ENCODE data around the gene CACNG7. TPM values are rescaled to one million over a fixed set of nuclear protein-coding genes. Genes with fewer than 3 reads are reported as not detected.

The CACNG7 gene
- total and polyA plus RNA-seq, 10 of the 15 experiments (the other 5 are each of a cell fraction or from before 2014, with no cell fraction given) = not detected

- no peak overlapping the region for H2AFZ ChIP-seq (ENCODE audit: control insufficient read depth, low read depth, low read length)
- no peaks in the 10 kb centered on the region for H3K4me1 ChIP-seq (ENCODE audit: control insufficient read depth, insufficient read depth, low read length)
- no peak for ATAC-seq
- POLR2A ChIA-PET = no interaction called here
- no peak overlapping the region for H3K9ac ChIP-seq (ENCODE audit: control insufficient read depth, insufficient read depth, low read length)
- FAIRE-seq = no peak
- intact Hi-C loops (cut with micrococcal nuclease; ENCODE audit: unreplicated experiment) (no loop called here), in situ Hi-C loops (cut with MboI) (no loop called here)
- CTCF ChIA-PET = no interaction called here
- H3K27me3 ChIP-seq (replicated peaks in 1 of 2; ENCODE audit: control insufficient read depth in 2 of 2, insufficient read depth in 2 of 2, low read length in 1 of 2) = no peaks in the 10 kb centered on the region
- no peak overlapping the region for H3K27ac ChIP-seq (ENCODE audit: control insufficient read depth, insufficient read depth)
- H4K20me1 ChIP-seq (ENCODE audit: control insufficient read depth, insufficient read depth) = no peaks in the 10 kb centered on the region
- RAD21 ChIA-PET (ENCODE audit: unreplicated experiment) = no interaction called here
- no peaks in the 10 kb centered on the region for H3K79me2 ChIP-seq (ENCODE audit: control insufficient read depth, insufficient read depth, low read length)
- no peak overlapping the region for H3K4me3 ChIP-seq
- DNase-seq (ENCODE audit: low read depth, low spot score) = no peak
- no peaks in the 10 kb centered on the region for H3K36me3 ChIP-seq (ENCODE audit: control insufficient read depth in 2 of 2, insufficient read depth in 2 of 2, low read length in 1 of 2)
- 67% methylated on average over 24 of the region's 24 CpGs for WGBS (ENCODE audit: insufficient coverage, insufficient replicate concordance, low lambda C conversion rate, missing lambda C conversion rate)
- no peak overlapping the region for H3K4me2 ChIP-seq (ENCODE audit: control insufficient read depth, insufficient read depth)
- no TSS peak for BruUV-seq (replicated peaks)
- SMC1A ChIA-PET (ENCODE audit: uncharacterized antibody, unreplicated experiment) = no interaction called here
- no peaks in the 10 kb centered on the region; the same call in 2 of the 3 replicates for H3K9me3 ChIP-seq (replicated peaks; ENCODE audit: control insufficient read depth, insufficient read depth, low read length)
- TF ChIP-seq SPI1 (IDR thresholded peaks at IDR 0.05; ENCODE audit: borderline replicate concordance, insufficient read depth, low read depth, low read length) = no peak
- TF ChIP-seq TCF7 (IDR thresholded peaks at IDR 0.05; ENCODE audit: borderline replicate concordance) = no peak
- no peak for TF ChIP-seq STAT3 (IDR thresholded peaks at IDR 0.05; ENCODE audit: low read depth, low read length)
- TF ChIP-seq PAX5 (IDR thresholded peaks at IDR 0.05; ENCODE audit: borderline replicate concordance, low read depth, low read length) = no peak
- no peak for TF ChIP-seq NBN (IDR thresholded peaks at IDR 0.05)
- TF ChIP-seq CEBPB (IDR thresholded peaks at IDR 0.05; ENCODE audit: borderline replicate concordance in 1 of 2, low read depth in 2 of 2, low read length in 2 of 2) = no peak
- no peak for TF ChIP-seq ZBTB4 (CRISPR knock-in tag; IDR thresholded peaks at IDR 0.05)
- TF ChIP-seq BCL11A (IDR thresholded peaks at IDR 0.05; ENCODE audit: low read depth, low read length) = no peak
- TF ChIP-seq NFIC (IDR thresholded peaks at IDR 0.05; ENCODE audit: low read depth, low read length) = no peak
- TF ChIP-seq JUND (IDR thresholded peaks at IDR 0.05; ENCODE audit: low read depth, low read length) = no peak
- no peak for TF ChIP-seq RUNX3 (IDR thresholded peaks at IDR 0.05; ENCODE audit: low read length)
- TF ChIP-seq USF1 (IDR thresholded peaks at IDR 0.05; ENCODE audit: borderline replicate concordance, extremely low read length, insufficient read depth, low read depth, low read length) = no peak
- no peak for TF ChIP-seq ASH2L (IDR thresholded peaks at IDR 0.05; ENCODE audit: borderline replicate concordance, low read depth)
- TF ChIP-seq USF2 (IDR thresholded peaks at IDR 0.05; ENCODE audit: borderline replicate concordance, low read depth, low read length) = no peak
Measured at GRCh38 chr19:53983457-53984289, 74.6 kb downstream of the CACNG7 start.

Data from GM12878 (cell line).